Right hindlimb (tissue), 1 donor: Measurements from ENCODE around the gene ACP4.
A peak's percentile ranks its signal among the peaks of the same experiment; 100 is the strongest.
"Not testable (repeated sequence)": the region's sequence is repeated elsewhere in the genome, so short reads cannot be mapped to it uniquely, and the experiment has no call there.

Source experiments
- DNase-seq: peaks from one replicate; pipeline ENCODE4 v3.0.0-alpha.2; 2018

The ACP4 gene

GRCh38 chr19:50798659-50799546 lies 8.7 kb downstream of the ACP4 start:
- no peak for DNase-seq

- no peak for DNase-seq
Measured at GRCh38 chr19:50799547-50799851, 9.3 kb downstream of the ACP4 start.

- no peak for DNase-seq
Measured at GRCh38 chr19:50801107-50801506, 10.9 kb downstream of the ACP4 start.

GRCh38 chr19:50803633-50804419 lies 13.6 kb downstream of the ACP4 start:
- DNase-seq, result no peak

GRCh38 chr19:50804420-50805272 lies 14.4 kb downstream of the ACP4 start:
- peak; percentile 99 for DNase-seq

GRCh38 chr19:50808856-50809255 lies 18.6 kb downstream of the ACP4 start:
- no peak for DNase-seq

GRCh38 chr19:50811622-50812238 lies 21.5 kb downstream of the ACP4 start:
- DNase-seq, result not testable (repeated sequence)

- DNase-seq, result no peak
Measured at GRCh38 chr19:50812474-50812873, 22.3 kb downstream of the ACP4 start.

- no peak for DNase-seq
Measured at GRCh38 chr19:50814883-50815282, 24.7 kb downstream of the ACP4 start.

GRCh38 chr19:50815439-50815838 lies 25.2 kb downstream of the ACP4 start:
- no peak for DNase-seq

GRCh38 chr19:50817941-50818858 lies 28.0 kb downstream of the ACP4 start:
- DNase-seq, result no peak

- no peak for DNase-seq
Measured at GRCh38 chr19:50818859-50819472, 28.8 kb downstream of the ACP4 start.

- no peak for DNase-seq
Measured at GRCh38 chr19:50819636-50820035, 29.4 kb downstream of the ACP4 start.

GRCh38 chr19:50820086-50820485 lies 29.9 kb downstream of the ACP4 start:
- no peak for DNase-seq

GRCh38 chr19:50820549-50821247 lies 30.5 kb downstream of the ACP4 start:
- DNase-seq, result no peak

- DNase-seq, result no peak
Measured at GRCh38 chr19:50821248-50821612, 31.0 kb downstream of the ACP4 start.

- DNase-seq, result no peak
Measured at GRCh38 chr19:50821622-50822021, 31.4 kb downstream of the ACP4 start.

GRCh38 chr19:50822661-50823208 lies 32.5 kb downstream of the ACP4 start:
- no peak for DNase-seq

GRCh38 chr19:50823389-50824042 lies 33.3 kb downstream of the ACP4 start, which contains the start of gene KLK1:
TSS of gene KLK1 (minus strand) at chr19:50823787. CDS start at chr19:50823748, 39 bp downstream.
- no peak for DNase-seq
